Uterus (tissue), 2 donors: ENCODE measurements around the gene SH3RF3.

Experiments
- CTCF ChIP-seq, 4 experiments: fragments of 200-600 bp in 2 of 4; fragments of 450-650 bp in 2 of 4; sonication (generic) in 2 of 4; IDR thresholded peaks; one replicate each; pipeline ENCODE4 v1.5.1; 2016 to 2019; ENCODE audit warnings: antibody characterized with exemption in 4 of 4, mild to moderate bottlenecking in 2 of 4, moderate library complexity in 1 of 4
- POLR2A ChIP-seq, 2 donors: fragments of 450-650 bp; IDR thresholded peaks; one replicate each; pipeline ENCODE4 v1.6.1; 2016; ENCODE audit warnings: antibody characterized with exemption in 2 of 2, mild to moderate bottlenecking in 1 of 2, moderate library complexity in 1 of 2

GRCh38 chr2:109208071-109208950, 79.3 kb downstream of the SH3RF3 start:
- no peak for TF ChIP-seq POLR2A (IDR thresholded peaks at IDR 0.05)
- no peak for TF ChIP-seq CTCF (IDR thresholded peaks at IDR 0.05)
